HG02870 (cell line): ENCODE measurements around the gene PTPN14.
"Not testable (repeated sequence)": the region's sequence is repeated elsewhere in the genome, so short reads cannot be mapped to it uniquely, and the experiment has no call there.

Experiments
- ATAC-seq: cut with Tn5 transposase; IDR thresholded peaks from one replicate; pipeline ENCODE4 v1.9.1; 2021; ENCODE audit warnings: mild to moderate bottlenecking, moderate library complexity; ENCODE audit not compliant: unreplicated experiment

The PTPN14 gene

DNA sequence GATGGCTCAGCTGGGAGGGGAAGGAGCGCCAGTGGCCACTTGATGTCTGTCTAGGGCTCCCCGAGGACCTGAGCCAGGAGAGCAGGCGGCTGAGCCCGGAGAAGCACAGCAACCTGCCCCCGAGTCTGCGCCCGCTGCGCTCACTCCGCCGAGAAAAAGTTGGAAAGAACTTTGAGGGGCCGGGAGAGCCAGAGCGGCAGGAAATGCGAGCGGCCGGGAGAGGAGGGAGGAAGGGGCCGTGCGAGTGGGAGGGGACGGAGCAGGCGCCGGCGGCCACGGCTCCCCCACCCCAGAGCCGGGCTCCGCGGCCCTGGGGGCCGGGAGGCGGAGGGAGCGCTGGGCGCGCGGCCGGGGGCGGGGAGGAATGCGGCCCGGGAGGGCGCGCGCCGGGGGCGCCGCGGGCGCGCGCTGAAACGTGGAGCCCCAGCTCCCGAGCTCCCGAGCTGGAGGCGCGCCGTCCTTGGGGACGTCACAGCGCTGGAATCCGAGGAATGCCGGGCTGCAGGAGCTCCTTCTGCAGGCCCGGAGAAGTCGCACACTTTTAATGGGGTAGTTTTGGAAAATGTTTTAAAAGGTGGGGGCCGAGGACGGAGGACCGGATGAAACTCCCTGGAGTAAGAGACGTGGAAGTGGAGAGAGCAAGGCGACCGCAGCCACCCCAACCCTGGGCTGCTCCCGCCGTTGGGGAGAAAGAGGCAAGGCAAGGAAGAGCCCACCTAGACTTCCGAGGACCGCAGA lies at the start of gene PTPN14:
PTPN14 (minus strand) TSS at position 167 of the 738 bp plus-strand sequence. CDS start 86,799 bp downstream, outside the sequence.
- ATAC-seq: no peak

DNA sequence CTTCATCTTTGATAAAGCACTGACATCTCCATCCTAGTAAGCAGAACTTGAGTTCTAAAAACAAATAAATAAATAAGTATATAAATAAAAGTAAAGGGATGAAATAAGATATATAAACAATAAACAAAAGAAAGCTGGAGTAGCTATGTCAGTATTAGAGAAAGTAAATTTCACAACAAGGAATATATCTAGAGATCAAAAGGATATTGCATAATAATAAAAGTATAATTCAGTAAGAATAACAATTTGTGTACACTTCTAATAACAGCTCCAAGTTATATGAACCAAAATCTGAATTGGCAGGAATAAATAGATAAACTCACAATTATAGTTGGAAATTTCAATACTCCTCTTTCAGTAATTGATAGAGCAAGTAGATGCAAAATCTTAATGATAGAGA lies 41.8 kb upstream of the PTPN14 start:
- ATAC-seq: no peak

DNA sequence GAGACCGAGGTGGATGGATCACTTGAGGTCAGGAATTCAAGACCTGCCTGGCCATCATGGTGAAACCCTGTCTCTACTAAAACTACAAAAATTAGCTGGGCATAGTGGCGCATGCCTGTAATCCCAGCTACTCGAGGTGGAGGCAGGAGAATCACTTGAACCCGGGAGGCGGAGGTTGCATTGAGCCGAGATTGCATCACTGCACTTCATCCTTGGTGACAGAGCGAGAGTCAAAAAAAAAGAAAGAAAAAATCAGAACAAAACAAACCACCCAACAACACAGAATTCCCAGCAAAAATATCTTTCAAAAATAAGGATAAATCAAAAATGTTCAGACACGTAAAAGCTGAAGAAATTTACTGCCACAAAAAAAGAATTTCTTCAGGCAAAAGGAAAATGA lies 40.5 kb upstream of the PTPN14 start:
- not testable (repeated sequence) for ATAC-seq

DNA sequence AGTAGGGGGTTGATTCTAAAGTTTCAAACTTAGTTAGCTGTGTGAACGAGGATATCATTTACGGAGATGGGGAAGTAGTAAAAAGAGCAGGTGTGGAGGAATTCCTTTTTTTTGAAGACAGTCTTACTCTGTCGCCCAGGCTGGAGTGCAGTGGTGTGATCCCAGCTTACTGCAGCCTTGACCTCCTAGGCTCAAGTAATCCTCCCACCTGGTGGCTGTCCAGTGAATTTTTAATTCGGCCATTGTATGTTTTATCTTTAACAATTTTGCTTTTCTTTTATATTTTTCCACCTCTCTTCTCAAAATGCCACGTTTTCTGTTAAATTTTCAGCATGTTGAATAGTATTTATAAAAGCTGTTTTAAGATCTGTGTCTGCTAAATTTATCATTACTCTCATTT lies 39.3 kb upstream of the PTPN14 start:
- ATAC-seq: no peak

DNA sequence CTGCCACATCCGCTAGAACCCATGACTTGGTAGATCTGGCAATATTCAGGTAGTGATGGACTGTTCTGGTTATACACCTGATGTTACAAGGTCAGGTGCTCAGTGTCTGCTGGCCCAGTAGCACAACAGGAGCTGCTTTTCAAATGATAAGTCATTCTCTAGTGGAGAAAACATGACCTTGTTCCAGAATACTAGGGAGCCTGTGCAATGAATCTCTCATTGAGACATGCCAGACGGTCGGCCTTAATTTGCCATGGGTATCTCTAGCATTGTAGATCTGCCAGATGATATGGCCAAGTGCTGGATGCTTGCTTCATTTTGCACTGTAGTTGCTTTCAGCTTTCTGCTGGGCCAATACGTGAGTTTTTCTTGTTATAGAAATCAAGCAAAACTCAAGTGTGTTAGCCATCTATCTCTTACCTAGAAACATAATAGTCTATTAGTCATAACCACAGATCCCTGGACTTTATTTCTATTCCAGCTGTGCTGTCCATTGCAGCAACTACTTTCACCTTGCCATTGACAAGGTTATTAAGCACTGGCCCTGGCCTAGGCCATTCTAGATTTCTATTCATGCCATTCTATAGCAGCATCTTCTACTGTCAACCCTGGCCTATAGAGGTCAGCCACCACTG lies 37.7 kb upstream of the PTPN14 start:
- no peak for ATAC-seq

DNA sequence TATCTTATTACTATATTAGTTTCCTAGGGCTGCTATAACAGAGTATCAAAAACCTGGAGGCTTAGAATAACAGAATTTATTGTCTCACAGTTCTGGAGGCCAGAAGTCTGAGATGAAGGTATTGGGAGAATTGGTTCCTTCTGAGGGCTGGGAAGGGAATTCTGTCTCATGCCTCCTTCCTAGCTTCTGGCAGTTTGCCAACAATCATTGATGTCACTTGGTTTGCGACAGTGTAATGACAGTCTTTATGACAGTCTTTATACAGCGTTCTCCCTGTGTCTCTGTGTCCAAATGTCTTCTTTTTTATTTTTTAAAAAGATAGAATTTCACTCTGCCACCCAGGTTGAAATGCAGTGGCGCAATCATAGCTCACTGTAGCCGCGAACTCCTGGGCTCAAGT lies 35.8 kb upstream of the PTPN14 start:
- no peak for ATAC-seq

DNA sequence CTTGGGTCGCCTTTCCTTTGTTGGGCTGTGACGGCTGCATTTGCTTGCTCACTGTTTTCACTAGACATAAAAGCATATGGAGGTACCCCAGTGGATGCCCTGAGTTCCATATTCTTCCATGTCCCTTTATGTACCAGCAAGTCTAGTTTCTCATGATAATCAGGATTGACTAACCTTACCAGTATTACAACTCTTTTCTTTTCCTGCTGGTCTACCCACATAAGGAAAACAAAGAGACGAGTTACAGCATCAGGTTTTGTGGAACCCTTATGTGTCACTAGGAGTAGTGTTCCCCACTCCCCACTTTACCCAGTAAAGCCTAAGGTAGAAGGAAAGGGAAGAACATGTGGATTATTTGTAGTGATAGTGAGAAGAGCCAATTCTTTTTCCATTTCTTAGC lies 35.2 kb upstream of the PTPN14 start:
- no peak for ATAC-seq

DNA sequence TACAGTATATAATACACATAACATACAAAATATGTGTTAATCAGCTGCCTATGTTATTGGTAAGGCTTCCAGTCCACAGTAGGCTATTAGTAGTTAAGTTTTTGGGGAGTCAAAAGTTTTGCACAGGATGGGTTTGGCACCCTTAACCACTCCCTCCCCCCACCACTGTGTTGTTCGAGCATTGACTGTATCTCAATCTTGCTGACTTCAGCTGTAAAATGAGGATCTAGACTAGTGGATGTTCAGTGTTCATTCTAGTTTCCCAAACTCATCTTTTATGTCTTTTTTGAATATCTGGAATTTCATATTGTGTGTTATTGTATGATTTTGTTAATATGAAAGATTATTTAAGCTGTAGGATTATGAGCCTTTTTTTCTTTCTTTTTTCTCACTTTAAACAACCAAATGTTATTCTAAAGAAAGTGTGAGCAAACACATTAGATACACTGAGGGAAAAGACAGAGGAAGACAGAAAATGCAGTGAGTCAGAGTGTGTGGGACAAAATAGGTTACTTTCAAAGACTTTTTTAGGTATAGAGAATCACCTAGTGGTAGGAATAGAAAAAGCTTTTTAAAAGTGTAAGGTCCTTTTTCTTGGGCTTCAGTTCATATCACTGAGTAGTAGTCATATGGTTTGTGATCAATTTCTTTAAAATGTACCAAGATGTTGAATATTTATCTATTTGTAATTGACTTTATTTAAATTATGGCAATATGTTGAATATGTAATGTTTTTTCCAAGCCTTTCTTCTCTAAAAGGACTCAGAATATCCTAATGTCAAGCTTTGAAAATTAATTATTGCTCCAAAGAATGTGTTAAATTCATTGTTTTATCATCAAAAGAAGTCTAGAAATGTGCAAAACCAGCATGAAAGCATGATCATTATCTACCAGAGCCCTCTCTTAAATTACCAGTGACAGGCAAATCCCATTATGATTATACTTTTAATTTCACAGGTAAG lies 33.7 kb upstream of the PTPN14 start:
- ATAC-seq: peak; percentile 77

DNA sequence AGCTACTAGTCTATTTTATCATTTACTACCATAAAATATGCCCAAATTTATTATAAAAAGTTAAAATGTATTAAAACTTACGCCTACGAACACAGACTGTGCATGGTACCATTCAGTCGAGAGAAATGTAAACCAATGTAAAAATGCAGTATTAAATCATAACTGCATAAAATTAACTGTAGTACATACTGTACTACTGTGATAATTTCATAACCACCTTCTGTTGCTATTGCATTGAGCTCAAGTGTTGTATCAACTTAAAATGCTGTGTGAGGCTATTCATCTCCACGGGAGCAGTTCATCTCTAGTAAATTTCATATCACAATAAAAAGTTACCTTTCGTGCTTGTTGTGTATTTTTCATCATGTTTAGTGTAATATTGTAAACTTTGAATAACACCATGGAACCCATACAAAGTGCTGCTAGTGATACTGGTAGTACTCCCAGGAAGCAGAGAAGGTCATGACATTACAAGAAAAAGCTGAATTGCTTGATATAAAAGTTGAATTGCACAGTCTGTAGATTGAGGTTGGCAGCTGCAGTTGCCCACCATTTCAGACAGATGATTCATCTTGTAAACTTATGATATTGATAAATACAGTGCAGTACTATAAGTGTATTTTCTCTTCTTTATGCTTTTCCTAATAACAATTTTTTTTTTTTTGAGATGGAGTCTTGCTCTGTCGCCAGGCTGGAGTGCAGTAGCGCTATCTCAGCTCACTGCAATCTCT lies 32.6 kb upstream of the PTPN14 start:
- no peak for ATAC-seq

DNA sequence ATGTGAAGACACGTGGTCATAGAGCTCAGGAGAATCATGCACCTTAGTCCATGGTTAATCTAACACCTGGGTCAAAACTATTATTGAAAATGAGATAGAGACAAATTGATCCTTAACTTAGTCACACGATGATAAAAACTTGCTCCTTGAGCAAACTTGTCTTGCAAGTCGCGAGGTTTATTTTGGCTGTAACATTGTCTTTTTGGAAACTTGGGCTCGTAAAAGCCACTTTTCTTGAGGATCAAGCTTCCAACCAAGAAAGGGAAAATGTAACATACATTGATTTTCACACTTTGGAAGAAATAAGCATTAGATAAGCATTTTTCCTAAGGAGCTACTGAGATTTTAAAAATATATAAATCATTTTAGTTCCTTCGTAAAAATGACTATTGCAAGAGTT lies 31.7 kb upstream of the PTPN14 start:
- ATAC-seq: no peak

DNA sequence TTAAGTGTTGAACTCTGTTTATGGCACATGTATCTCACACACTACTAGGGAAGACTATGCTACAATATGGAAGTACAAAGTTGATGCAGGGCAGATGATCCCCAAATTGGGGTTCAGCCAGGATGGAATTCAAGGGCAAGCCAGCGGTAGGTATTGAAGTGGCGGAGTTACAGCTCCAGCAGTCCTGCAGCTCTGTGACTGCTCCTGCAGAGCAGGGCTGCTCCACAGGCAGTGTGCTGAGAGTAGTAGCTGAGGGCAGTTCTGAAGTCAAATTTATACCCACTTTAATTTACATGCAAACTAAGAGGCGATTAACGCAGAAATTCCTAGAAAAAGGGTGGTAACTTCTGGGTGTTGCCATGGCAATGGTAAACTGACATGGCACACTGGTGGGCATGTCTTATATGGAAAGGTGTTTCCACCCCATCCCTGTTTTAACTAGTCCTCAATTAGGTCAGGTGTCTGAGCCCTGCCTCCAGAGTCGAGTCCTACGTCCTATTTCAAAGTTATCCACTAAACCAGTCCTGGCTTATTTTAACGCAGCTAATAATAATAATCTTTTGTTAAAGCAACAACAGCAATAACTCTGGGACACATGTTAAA lies 31.0 kb upstream of the PTPN14 start:
- no peak for ATAC-seq

DNA sequence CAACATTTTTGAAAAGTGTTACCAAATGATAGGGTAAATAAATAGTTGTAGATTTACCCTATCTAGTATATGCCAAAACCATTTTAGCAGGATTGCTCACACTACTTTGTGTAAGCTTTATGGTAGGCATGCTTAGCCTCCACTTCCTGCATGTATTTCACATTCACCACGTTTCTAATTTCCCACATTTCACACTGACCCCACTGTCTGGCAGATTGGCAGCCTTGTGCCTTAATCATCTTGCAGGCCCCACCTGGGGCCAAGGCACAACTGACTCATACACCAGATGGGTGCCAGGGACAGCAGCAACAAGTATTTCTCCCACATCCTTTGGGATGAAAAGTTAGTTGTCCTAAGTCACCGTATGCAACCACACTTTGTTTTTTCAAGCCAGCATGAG lies 30.4 kb upstream of the PTPN14 start:
- no peak for ATAC-seq

DNA sequence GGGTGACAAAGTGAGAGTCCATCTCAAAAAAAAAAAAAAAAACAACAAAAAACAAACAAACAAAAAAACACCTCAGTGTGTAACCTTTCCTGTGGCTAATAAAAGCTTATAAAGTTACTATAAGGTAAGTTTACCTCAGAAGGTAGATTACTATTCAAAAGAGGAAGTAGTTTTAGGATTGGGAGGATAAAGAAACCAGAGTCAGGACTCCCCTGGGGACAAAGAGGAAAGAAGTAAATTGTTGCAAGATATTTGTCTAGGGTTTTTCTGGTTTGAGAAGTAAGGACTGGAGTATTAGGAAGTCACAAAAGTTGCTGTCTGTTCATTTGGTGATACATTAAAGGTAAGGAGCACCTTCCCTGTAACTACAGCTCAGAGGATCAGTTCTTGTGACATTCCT lies 27.8 kb upstream of the PTPN14 start:
- ATAC-seq: no peak

DNA sequence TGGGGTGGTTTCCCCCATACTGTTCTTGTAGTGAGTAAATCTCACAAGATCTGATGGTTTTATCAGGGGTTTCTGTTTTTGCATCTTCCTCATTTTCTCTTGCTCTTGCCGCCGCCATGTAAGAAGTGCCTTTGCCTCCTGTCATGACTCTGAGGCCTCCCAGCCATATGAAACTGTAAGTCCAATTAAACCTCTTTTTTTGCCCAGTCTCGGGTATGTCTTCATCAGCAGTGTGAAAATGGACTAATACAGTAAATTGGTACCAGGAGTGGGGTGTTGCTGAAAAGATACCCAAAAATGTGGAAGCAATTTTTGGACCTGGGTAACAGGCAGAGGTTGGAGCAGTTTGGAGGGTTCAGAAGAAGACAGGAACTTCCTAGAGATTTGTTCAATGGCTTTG lies 24.7 kb upstream of the PTPN14 start:
- ATAC-seq: not testable (repeated sequence)

DNA sequence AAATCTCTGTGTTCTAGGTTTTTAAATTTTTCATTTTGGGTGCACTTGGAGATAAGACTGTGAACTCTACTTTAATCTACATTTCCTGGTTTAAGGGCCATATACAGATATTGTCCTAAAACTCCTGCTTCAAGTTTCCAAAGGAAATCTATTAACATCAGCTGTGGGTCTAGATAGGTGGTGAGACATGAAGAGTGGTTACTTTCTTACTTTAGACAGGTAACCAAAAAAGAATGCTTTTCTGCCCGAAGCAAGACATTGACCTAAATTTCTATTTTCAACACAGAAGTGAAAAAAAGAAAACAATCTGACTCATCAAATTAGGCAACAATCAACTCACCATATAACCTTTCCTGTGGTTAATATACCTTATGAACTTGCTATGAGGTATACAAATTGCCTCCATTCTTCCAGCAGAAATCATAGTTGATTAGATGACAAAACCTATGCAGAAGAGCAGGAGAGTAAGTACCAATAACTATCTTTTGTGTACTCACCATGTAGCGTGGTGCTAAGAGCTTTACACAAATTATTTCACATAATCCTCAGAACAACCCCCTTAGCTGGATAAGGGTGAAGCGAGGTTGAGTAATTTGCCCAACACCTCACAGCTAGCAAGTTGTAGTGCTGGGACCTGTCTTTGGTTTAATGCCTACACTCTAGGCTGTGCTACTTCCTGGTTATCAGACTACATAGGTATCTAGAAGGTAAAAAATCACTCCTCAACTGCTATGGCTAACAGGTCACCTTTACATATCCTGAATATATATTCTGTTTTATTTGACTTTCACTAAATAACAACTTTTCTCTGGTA lies 23.4 kb upstream of the PTPN14 start:
- ATAC-seq: no peak

DNA sequence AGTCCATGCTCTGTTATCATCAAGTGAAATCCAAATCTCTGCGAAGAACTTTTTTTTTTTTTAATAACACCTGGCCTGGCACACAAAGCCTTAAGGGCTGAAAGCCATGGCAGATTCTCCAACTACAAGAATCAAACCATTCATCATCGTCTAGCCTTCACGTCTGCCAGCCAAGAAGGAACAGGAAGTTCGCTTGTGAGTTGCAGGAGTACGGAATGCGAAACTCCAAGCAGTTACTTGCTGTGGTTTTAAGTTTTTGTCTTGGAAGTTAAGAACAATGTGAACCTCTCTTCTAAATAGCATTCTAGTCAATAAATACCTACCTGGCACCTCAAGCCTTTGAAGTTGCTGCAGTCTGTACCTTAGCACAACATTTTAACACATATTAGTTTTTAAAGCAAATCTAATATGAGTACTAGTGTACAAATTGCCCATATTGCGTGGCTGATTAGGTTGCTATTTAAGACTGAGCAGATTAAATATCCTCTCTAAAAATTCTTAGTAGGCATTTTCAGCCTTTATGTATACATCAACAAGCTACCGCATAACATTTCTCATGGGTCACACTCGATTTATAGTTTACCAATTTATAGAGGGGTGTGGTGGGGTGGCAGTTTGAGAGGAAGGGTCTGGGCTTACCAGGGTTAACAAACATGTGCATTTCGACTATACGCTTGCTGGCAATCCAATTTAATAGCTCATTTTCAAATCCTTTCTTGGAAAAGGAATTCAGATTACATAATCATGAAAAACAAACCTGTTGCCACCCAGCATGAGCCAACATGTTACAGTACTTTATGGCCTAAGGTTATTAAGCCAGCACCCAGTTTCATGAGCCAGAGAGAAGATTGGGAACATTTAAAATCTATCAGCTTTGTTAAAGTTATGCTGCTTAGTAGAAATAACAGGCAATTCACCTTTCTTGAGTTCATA lies 22.2 kb upstream of the PTPN14 start:
- ATAC-seq: no peak

DNA sequence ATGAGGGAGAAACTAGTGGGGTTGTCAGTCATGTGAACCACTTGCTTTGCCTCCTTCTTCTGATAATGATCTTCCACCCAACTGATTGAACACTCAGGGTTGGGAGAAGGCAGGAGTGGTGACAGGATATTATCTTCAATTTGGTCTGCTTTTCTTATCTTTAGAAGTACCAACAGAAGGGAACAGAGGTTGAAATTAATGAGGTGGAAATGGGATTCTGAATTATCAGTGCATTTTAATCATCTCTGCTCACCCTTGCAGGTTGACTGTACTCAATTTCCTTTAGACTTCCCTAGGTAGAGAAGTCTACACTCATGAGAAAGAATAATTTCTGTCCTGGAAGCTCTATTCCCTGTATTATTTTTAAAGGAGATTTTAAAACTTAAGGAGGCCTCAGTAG lies 19.9 kb upstream of the PTPN14 start:
- no peak for ATAC-seq

DNA sequence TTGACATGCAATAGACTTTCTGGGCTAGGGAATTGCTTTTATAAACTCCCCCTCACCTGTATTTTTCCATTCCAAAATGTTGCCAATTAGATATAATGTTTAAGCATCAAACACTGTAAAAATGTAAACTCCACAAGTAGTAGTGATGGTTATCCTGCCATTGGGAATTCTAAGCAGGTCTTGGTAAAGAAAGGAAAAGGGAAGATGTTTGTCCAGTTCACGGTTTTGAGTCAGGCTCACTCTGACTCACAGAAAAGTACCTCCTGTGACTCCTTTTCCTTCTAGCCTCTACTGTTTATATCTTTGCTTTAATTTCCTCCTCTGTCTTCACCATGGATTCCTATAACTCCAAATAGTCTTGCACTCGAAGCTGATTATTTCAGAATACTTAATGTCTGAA lies 19.0 kb upstream of the PTPN14 start:
- no peak for ATAC-seq
